ENCODE results near the gene ARRDC4.

Gene ARRDC4

DNA sequence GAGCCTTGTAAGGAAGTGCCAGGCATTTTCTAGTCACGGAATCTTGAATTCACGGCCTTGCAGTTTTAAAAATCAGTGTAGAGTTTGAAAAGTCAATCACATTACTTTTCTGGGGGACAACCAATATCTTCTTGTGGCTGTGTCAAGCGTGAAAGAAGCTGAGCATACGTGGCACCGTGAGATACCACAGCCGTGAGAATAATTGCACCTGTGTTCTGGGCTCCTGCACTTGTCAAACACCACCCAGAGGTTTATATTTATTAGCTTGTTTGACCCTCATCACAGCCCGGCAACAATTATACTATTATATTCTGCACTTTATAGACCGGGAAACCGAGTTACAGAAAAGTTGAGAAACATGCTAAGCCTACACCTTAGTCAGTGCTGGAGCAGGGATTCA, 45.2 kb downstream of the ARRDC4 start:
- Histone ChIP-seq H2AFZ (ENCODE audit: low read length) (no peak overlapping the region), H3K4me3 (ENCODE audit: low read length, poor library complexity, severe bottlenecking) (no peak overlapping the region), H4K20me1 (ENCODE audit: insufficient read depth, low read length, poor library complexity, severe bottlenecking) (no peaks in the 10 kb centered on the region), H3K9me2 (replicated peaks; ENCODE audit: low read depth, low read length) (no peaks in the 10 kb centered on the region), H3F3A (ENCODE audit: low read depth) (no peaks in the 10 kb centered on the region), H3K27me3 (ENCODE audit: insufficient read depth, low read length, poor library complexity, severe bottlenecking) (no peaks in the 10 kb centered on the region), H3K9ac (ENCODE audit: low read depth, low read length, poor library complexity, severe bottlenecking) (no peak overlapping the region), H3K4me1 (ENCODE audit: insufficient read depth, low read length, poor library complexity, severe bottlenecking) (no peaks in the 10 kb centered on the region), H3K4me2 (ENCODE audit: low read depth, low read length, poor library complexity, severe bottlenecking) (no peak overlapping the region), H3K9me3 (ENCODE audit: insufficient read depth, low read depth, low read length) (no peaks in the 10 kb centered on the region), H3K36me3 (ENCODE audit: insufficient read depth, low read length) (no peaks in the 10 kb centered on the region), H3K79me2 (ENCODE audit: insufficient read depth, low read length) (no peaks in the 10 kb centered on the region)
- TF ChIP-seq EZH2phosphoT487 (IDR thresholded peaks at IDR 0.05; ENCODE audit: borderline replicate concordance): no peak
- TF ChIP-seq, protein P1, sequence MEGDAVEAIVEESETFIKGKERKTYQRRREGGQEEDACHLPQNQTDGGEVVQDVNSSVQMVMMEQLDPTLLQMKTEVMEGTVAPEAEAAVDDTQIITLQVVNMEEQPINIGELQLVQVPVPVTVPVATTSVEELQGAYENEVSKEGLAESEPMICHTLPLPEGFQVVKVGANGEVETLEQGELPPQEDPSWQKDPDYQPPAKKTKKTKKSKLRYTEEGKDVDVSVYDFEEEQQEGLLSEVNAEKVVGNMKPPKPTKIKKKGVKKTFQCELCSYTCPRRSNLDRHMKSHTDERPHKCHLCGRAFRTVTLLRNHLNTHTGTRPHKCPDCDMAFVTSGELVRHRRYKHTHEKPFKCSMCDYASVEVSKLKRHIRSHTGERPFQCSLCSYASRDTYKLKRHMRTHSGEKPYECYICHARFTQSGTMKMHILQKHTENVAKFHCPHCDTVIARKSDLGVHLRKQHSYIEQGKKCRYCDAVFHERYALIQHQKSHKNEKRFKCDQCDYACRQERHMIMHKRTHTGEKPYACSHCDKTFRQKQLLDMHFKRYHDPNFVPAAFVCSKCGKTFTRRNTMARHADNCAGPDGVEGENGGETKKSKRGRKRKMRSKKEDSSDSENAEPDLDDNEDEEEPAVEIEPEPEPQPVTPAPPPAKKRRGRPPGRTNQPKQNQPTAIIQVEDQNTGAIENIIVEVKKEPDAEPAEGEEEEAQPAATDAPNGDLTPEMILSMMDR (conservative IDR thresholded peaks at IDR 0.05; ENCODE audit: low read length): no peak

- Histone ChIP-seq H2AFZ (ENCODE audit: low read length) (no peak overlapping the region), H4K20me1 (ENCODE audit: insufficient read depth, low read length, poor library complexity, severe bottlenecking) (no peaks in the 10 kb centered on the region), H3K9me3 (ENCODE audit: insufficient read depth, low read depth, low read length) (no peaks in the 10 kb centered on the region), H3K79me2 (ENCODE audit: insufficient read depth, low read length) (no peaks in the 10 kb centered on the region), H3K9me2 (replicated peaks; ENCODE audit: low read depth, low read length) (no peaks in the 10 kb centered on the region), H3K36me3 (ENCODE audit: insufficient read depth, low read length) (no peaks in the 10 kb centered on the region), H3K27me3 (ENCODE audit: insufficient read depth, low read length, poor library complexity, severe bottlenecking) (no peaks in the 10 kb centered on the region), H3F3A (ENCODE audit: low read depth) (no peaks in the 10 kb centered on the region), H3K4me3 (ENCODE audit: low read length, poor library complexity, severe bottlenecking) (no peak overlapping the region), H3K4me2 (ENCODE audit: low read depth, low read length, poor library complexity, severe bottlenecking) (no peak overlapping the region), H3K4me1 (ENCODE audit: insufficient read depth, low read length, poor library complexity, severe bottlenecking) (no peaks in the 10 kb centered on the region), H3K9ac (ENCODE audit: low read depth, low read length, poor library complexity, severe bottlenecking) (no peak overlapping the region)
- TF ChIP-seq, protein P1 (conservative IDR thresholded peaks at IDR 0.05; ENCODE audit: low read length): no peak
- TF ChIP-seq EZH2phosphoT487 (IDR thresholded peaks at IDR 0.05; ENCODE audit: borderline replicate concordance): no peak
Observed at GRCh38 chr15:98009169-98009568, 48.7 kb downstream of the ARRDC4 start.

- H3K9me2 ChIP-seq (replicated peaks; ENCODE audit: low read depth, low read length): no peaks in the 10 kb centered on the region
- H3K79me2 ChIP-seq (ENCODE audit: insufficient read depth, low read length): no peaks in the 10 kb centered on the region
- H3K36me3 ChIP-seq (ENCODE audit: insufficient read depth, low read length): no peaks in the 10 kb centered on the region
- H3K27me3 ChIP-seq (ENCODE audit: insufficient read depth, low read length, poor library complexity, severe bottlenecking): no peaks in the 10 kb centered on the region
- H2AFZ ChIP-seq (ENCODE audit: low read length): no peak overlapping the region
- no peaks in the 10 kb centered on the region for H3K4me1 ChIP-seq (ENCODE audit: insufficient read depth, low read length, poor library complexity, severe bottlenecking)
- no peaks in the 10 kb centered on the region for H3F3A ChIP-seq (ENCODE audit: low read depth)
- TF ChIP-seq EZH2phosphoT487 (IDR thresholded peaks at IDR 0.05; ENCODE audit: borderline replicate concordance): no peak
- TF ChIP-seq, protein P1 (conservative IDR thresholded peaks at IDR 0.05; ENCODE audit: low read length): no peak
- no peaks in the 10 kb centered on the region for H4K20me1 ChIP-seq (ENCODE audit: insufficient read depth, low read length, poor library complexity, severe bottlenecking)
- H3K9me3 ChIP-seq (ENCODE audit: insufficient read depth, low read depth, low read length): no peaks in the 10 kb centered on the region
- no peak overlapping the region for H3K4me2 ChIP-seq (ENCODE audit: low read depth, low read length, poor library complexity, severe bottlenecking)
- no peak overlapping the region for H3K9ac ChIP-seq (ENCODE audit: low read depth, low read length, poor library complexity, severe bottlenecking)
- H3K4me3 ChIP-seq (ENCODE audit: low read length, poor library complexity, severe bottlenecking): no peak overlapping the region
Observed at GRCh38 chr15:98009971-98010370, 49.5 kb downstream of the ARRDC4 start.
